ENCODE data around the gene CBARP. TPM values are rescaled to one million over a fixed set of nuclear protein-coding genes. Genes with fewer than 3 reads are reported as not detected.

CBARP gene
- total RNA-seq, 2 donors from 2014 or later = 1.6 to 3.8 TPM

DNA sequence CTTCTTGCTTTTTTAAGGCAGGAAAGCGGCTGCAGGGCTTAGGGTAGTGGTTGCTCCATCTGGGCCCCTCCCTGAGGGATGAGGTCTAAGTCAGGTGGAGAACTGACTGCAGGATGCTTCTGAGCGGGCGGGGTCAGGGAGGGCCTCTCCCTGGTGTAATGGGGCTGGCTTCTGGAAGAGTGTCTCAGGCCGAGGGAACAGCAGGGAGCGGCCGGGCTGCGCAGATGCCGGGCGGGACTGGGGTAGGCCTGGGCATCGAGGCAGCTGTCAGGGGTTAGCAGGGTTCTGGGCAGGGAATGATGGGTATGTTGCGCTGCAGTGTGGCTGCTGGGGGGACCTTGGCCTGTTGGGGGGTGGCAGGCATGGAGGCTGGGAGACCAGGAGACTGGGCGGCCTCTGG, 40.3 kb upstream of the CBARP start:
- intact Hi-C loops (cut with DNase I) = loop anchor here in 1 of 2 donors (10.0 kb wide), 1 partner anchor 127 kb away; the partner anchor contains the start of genes DAZAP1 and GAMT
- DNase-seq (no peak), ATAC-seq (no peak)

DNA sequence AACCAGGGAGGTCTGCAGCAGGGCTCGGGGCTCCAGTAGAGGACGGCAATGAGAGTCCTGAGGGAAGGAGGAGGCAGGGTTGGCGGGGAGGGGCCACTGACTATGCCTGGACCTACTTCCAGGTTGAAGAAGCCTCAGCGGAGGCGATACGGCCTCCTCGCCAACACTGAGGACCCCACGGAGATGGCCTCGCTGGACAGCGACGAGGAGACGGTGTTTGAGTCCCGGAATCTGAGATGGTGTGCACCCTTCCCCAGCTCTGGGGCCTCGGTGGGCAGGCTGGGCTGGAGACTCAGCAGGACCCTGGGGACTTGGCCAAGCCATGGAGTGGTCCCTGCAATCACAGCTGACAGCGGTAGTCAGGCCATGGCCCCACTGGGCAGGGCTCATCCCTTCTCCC, 39.3 kb upstream of the CBARP start:
- intact Hi-C loops (cut with DNase I) = loop anchor here in 1 of 2 donors (10.0 kb wide), 1 partner anchor 128 kb away; the partner anchor contains the start of genes DAZAP1 and GAMT
- no peak for ATAC-seq
- DNase-seq = no peak

DNA sequence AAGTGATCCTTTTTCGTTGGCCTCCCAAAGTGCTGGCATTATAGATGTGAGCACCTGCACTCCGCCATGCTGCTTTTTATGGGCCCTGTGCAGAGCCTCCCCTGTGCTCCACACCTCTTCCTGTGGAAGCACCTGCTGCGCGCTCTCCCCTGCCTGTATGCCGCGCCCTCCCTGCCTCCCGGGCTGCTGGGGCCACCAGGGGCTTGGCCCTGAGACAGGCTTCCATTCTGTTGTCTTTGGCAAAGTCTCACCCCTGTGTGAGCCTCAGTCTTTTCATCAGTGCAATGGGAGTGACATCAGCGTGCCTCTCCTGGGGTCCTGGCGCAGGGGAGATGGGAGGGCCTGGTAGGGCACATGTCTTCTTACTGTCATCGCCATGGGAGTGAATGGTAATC, 38.8 kb upstream of the CBARP start:
- ATAC-seq (no peak), DNase-seq (no peak)
- intact Hi-C loops (cut with DNase I) = loop anchor here in 1 of 2 donors (10.0 kb wide), 1 partner anchor 128 kb away; the partner anchor contains the start of genes DAZAP1 and GAMT

DNA sequence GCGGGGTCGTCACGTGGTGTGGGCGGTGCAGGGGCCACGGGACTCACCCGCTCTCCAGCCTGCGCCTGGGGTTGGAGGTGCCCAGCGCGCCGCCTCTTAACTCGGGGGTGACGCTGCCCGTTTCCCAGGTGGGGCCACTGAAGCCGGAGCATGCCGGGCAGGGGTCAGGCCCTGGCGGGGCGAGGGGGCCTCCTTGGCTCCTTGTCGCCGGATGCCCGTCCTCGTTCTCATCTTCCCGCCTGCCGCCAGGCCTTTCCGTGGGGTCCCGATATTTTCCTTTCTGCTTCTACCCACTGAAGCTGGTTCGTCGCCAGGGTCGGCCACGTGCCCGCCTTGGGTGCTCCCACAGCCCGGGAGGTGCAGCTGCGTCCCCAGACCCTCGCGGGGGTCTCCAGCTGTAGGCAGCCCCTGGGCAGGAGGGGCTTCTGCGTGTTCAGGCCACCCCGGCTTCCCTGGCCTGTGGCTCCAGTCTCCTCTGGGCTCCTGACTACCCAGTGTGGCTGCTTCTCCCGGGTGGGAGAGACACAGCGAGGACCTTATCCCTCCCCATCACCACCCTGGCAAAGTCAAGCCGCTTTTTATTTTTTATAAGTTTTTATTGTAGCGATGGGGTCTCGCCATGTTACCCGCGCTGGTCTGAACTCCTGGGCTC, 38.3 kb upstream of the CBARP start:
- DNase-seq (no peak), ATAC-seq (peak in 1 of 2 donors; percentile 0)
- intact Hi-C loops (cut with DNase I) = loop anchor here in 1 of 2 donors (10.0 kb wide), 1 partner anchor 129 kb away; the partner anchor contains the start of genes DAZAP1 and GAMT

DNA sequence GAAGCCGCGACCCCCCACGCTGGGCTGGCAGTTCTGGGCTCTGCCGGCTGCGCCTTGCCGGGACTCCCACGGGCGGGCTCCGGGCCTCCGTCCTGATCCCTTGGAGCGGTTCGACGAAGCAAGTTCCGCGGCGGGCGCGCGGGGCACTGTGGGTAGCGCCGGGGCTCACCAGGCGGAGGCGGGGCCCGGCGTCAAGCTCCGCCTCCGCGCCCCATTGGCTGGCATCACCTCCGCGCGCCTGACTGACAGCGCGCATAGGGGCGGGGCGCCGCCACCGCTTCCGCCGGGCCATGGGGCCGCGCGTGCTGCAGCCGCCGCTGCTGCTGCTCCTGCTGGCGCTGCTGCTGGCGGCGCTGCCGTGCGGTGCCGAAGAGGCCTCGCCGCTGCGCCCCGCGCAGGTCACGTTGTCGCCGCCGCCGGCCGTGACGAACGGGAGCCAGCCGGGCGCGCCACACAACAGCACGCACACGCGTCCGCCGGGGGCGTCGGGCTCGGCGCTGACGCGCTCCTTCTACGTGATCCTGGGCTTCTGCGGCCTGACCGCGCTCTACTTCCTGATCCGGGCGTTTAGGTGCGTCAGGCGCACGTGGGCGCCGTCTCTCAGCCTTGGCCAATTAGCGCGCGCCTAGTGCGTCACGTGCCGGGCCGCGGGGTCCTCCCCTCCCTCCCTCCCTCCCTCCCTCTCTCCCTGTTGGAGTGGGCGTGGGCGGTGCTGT, 37.6 kb upstream of the CBARP start, which contains the start of gene FAM174C:
FAM174C (plus strand) TSS at position 271 of the 716 bp plus-strand sequence; CDS start at position 291, 20 bp downstream.
- intact Hi-C loops (cut with DNase I) = loop anchor here in 1 of 2 donors (10.0 kb wide), 1 partner anchor 129 kb away; the partner anchor contains the start of genes DAZAP1 and GAMT
- ATAC-seq (peak; percentile 83 to 93), DNase-seq (peak; percentile 97)

DNA sequence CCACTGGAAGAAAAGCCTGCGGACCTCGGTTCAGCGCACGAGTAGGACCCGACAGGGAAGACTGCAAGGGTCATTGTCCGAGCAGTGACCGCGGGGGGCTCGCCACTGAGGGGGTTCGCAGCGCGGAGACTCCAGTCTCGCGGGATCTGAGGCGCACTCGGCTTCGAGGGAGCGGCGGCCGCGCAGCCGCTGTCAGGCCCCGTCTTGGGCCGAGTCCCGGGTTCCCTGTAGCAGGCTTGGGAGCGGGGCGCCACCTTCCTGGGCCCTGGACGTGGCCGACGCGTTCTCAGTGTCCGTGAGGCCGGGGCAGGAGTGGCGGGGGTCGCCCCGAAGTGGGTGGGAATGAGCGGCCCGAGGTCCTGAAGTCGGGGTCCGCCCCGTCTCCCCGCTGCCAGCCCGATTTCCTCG, 37.1 kb upstream of the CBARP start:
- DNase-seq (no peak), ATAC-seq (peak in 1 of 2 donors; percentile 2)
- intact Hi-C loops (cut with DNase I) = loop anchor here in 1 of 2 donors (10.0 kb wide), 1 partner anchor 130 kb away; the partner anchor contains the start of genes DAZAP1 and GAMT

DNA sequence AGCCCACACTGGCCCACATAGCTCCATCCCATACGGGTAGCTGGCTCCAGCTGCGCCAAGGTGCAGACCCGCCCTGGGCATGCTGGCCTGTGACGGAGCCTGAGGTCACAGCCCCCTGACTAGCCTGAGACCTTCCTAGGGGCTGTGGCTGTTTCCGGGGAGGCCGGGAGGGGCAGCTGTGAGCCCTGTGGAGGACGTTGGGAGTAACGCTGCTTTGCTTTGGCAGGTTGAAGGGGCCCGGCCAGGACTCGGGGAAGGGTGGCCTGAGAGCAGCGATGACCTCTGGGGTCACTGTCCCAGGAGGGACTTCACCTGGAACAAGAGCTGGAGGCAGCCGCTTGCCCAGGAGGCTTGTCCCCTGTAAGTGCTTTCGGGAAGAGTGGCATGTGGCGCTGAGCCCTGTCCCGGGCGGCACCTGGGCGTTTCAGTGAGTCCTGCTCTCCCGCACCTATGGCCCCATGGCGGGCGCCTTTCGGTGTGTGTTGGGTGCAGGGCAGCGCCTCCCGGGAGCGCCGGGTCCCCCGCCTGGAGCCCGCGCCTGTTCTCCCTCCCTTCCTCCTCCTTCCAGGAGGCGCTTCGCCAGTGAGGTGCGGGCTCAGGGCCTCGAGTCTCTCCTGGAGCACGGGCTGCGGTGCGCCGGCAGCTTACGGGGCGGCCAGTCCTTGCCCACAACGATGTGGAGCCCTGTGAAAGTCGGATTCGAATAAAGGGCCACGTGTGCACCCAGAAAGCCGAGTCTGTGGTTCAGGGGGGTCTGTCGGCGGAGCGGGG, 36.5 kb upstream of the CBARP start:
- DNase-seq (no peak), ATAC-seq (no peak)
- intact Hi-C loops (cut with DNase I) = loop anchor here in 1 of 2 donors (10.0 kb wide), 1 partner anchor 131 kb away; the partner anchor contains the start of genes DAZAP1 and GAMT

DNA sequence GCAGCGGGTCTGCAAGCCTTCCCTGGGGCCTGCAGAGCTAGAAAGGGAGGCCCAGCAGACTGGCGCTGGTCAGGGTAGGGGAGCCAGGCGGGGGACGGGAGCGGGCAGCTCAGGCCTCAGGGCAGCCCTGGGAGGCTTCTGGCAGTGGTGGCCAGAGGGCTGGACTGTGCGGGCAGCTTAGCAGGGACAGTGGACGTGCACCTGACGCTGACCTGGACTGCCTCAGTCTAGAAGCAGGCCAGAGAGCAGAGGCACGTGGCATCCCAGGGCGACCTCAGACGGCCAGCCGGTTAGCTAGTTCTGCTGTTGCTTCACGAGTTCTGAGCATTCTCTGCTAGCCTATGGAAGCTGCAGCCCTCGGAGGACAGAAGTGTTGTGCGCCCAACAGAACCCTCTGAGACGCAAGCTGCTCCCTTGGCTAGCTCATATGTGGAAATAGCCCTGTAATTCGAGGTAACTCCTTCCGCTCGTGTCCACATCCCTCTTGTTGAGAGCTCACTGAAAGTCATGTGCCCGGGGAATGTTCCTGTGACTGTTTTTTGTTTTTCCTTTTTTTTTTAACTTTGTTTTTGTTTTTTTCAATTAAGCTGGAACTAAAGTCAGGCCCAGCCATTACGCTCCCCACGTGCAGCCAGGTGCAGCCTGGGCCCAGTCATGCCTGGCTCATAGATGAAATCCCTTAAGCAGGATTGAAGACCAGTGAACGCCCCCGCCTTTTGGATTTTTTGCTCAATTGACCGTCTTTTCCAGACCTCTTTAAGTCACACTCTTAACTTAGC, 35.6 kb upstream of the CBARP start:
- intact Hi-C loops (cut with DNase I) = loop anchor here in 1 of 2 donors (10.0 kb wide), 1 partner anchor 131 kb away; the partner anchor contains the start of genes DAZAP1 and GAMT

DNA sequence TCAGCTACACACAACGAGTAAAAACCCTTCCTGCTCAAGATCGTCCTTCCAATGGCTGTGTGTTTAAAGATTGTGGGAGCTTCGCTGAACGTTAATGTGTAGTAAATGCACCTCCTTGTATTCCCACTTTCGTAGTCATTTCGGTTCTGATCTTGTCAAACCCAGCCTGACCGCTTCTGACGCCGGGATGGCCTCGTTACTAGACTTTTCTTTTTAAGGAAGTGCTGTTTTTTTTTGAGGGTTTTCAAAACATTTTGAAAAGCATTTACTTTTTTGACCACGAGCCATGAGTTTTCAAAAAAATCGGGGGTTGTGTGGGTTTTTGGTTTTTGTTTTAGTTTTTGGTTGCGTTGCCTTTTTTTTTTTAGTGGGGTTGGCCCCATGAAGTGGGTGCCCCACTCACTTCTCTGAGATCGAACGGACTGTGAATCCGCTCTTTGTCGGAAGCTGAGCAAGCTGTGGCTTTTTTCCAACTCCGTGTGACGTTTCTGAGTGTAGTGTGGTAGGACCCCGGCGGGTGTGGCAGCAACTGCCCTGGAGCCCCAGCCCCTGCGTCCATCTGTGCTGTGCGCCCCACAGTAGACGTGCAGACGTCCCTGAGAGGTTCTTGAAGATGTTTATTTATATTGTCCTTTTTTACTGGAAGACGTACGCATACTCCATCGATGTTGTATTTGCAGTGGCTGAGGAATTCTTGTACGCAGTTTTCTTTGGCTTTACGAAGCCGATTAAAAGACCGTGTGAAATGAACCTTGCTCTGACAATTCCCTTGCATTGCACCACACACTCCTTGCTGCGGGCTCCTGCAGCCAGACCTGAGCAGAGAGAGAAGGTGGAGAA, 34.8 kb upstream of the CBARP start:
- intact Hi-C loops (cut with DNase I) = loop anchor here in 1 of 2 donors (10.0 kb wide), 1 partner anchor 132 kb away; the partner anchor contains the start of genes DAZAP1 and GAMT
- ATAC-seq (no peak), DNase-seq (no peak)

More for the DNA sequence above, 35.6 kb upstream of the CBARP start:
- no peak for ATAC-seq
- no peak for DNase-seq

DNA sequence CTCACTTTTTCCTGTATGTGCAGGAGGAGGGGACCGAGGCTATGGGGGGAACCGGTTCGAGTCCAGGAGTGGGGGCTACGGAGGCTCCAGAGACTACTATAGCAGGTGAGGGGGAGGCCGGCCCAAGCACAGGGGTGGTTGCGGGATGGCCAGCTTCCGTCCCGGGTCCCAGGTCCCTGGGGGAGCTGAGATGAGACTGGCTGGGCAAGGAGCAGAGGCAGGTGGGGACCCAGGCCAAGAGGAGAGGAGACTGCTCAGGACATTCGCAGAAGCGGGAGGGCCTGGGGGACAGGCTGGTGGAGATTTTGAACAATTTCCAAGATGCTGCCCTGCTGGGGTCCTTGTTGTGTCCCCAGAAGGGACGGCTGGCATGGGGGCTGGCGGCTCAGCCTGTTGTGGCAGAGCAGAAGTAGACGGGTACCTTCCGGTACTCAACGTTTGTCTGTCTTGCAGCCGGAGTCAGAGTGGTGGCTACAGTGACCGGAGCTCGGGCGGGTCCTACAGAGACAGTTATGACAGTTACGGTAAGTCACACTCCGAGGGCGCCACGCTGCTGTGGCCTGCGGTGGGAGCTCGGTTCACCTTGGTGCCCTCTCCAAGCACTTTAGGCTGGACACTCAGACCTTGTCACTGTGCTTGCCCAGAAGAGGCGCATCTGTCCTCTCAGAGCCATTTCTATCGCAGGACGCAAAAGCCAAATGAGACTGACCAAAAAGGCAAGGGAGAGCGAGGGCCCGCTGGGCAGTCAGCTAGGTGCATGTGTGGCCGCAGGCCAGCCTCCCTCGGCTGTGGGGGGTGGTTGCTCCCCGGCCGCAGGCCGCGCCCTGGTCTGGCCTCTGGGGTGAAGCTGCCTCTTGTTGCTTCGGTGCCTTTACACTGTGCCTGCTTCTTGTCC, 34.0 kb upstream of the CBARP start:
- ATAC-seq (no peak), DNase-seq (no peak)
- intact Hi-C loops (cut with DNase I) = loop anchor here in 1 of 2 donors (10.0 kb wide), 1 partner anchor 133 kb away; the partner anchor contains the start of genes DAZAP1 and GAMT

DNA sequence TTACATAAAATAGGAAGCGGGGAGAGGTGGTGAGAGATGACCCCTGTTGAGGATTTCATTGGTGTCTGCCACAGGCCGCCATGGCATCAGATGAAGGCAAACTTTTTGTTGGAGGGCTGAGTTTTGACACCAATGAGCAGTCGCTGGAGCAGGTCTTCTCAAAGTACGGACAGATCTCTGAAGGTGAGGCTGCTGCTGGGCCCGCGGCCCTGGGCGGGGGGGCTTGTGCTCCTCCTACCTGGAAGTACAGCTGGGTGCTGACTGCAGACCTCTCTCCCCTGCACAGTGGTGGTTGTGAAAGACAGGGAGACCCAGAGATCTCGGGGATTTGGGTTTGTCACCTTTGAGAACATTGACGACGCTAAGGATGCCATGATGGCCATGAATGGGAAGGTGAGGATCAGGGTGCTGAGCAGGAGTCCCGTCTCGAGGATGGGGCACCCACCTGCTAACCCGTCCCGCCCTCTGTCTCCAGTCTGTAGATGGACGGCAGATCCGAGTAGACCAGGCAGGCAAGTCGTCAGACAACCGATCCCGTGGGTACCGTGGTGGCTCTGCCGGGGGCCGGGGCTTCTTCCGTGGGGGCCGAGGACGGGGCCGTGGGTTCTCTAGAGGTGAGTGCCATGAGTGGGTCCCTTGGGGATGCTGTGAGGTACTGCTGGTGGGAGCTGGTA, 33.2 kb upstream of the CBARP start:
- ATAC-seq = no peak

DNA sequence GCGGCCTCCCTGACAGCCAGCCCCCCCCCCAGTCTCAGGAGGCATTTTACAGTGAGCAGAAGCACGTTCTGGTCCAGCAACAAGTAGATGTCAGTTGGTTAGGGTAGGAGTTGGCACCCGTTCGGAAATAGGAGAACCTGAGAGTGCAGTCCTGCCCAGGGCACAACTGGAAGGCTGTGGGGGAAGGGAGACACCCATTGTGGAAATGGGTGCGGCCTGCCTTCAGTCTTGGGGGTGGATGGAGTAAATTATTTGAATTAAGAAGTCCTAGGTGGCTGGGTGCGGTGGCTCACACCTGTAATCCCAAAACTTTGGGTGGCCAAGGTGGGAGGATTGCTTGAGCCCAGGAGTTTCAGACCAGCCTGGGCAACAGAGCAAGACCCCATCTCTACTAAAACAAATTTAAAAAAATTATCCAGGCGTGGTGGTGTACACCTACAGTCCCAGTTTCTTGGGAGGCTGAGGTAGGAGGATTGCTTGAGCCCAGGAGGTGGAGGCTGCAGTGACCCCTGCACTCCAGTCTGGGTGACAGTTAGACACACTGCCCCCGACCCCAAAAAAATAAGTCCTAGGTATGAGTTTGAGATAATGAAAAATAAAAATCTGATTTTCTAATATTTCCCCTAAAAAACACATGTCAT, 32.5 kb upstream of the CBARP start:
- DNase-seq = no peak
- ATAC-seq = no peak
- intact Hi-C loops (cut with DNase I) = loop anchor here in 1 of 2 donors (10.0 kb wide), 1 partner anchor 134 kb away; the partner anchor contains the start of genes DAZAP1 and GAMT

More for the DNA sequence above, 33.2 kb upstream of the CBARP start:
- DNase-seq = no peak
- intact Hi-C loops (cut with DNase I) = loop anchor here in 1 of 2 donors (10.0 kb wide), 1 partner anchor 134 kb away; the partner anchor contains the start of genes DAZAP1 and GAMT

DNA sequence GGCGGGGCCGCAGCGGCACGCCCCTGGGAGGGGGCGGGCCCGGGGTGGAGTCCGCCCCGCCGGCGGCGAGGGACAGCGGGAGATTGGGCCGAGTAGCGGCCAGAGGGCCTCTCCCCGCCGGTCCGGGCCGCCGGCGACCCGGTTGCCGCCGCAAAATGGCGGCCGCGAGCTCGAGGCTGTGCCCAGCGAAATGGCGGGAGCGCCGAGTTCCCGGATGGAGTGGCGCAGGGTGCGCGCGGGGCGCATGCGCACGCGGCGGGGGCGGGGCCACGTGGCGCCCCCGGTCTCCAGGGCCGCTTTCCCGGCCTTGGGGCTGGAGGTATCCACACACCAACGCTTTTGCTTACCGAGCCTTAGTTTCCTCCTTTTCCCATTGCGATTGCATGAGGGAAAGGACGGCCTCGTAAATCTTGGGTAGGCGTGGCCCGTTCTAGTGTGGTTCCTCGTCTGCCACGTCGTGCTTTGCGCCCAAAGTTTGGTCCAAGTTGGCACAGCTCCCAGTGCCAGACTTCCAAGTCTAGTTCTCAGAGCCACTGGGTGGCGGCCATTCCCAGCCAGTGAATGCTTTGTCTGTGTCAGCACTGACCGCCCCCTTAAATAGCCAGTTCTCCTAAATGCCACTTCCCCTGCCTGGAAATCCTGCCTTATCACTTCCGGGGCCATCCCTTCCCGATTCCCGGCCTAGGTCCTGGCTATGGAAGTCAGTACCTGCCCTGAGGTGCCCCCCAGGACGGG, 31.8 kb upstream of the CBARP start:
- intact Hi-C loops (cut with DNase I) = loop anchor here in 1 of 2 donors (10.0 kb wide), 1 partner anchor 135 kb away; the partner anchor contains the start of genes DAZAP1 and GAMT
- peak; percentile 90 for DNase-seq
- peak; percentile 16 to 55 for ATAC-seq

DNA sequence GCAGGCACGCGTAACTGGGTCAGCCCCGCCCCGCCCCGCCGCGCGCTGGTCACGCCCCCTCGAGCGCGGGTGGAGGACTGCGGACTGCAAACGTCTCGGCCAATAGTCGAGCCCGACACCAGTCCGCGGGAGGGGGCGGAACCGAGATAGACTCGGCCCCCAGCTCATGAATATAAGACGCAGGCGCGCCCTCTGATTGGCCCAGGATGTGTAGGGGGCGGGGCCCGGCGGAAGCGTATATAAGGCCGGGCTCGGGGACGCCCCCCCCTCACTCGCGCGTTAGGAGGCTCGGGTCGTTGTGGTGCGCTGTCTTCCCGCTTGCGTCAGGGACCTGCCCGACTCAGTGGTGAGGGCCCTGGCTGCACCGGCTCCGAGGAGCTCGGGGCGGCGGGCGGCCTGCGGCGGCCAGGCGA, 31.3 kb upstream of the CBARP start, which contains the start of gene CIRBP:
CIRBP (plus strand) TSS at position 268 of the 413 bp plus-strand sequence. CDS start 1,602 bp downstream, outside the sequence.
- DNase-seq = peak; percentile 100
- intact Hi-C loops (cut with DNase I) = no loop called here
- ATAC-seq = peak; percentile 67 to 84

Data from left cardiac atrium (tissue), 4 donors.